GM12875 (cell line): ENCODE results near the gene PANK4.

Experiments used
- H3K4me3 ChIP-seq: one replicate; pipeline ENCODE4 v1.5.1; 2011; ENCODE audit warnings: low read depth, low read length, control low read depth
- CTCF ChIP-seq: IDR thresholded peaks from 2 replicates; pipeline ENCODE4 v1.5.1; 2011; ENCODE audit warnings: low read depth, mild to moderate bottlenecking, control low read depth, inconsistent platforms, low read length, moderate library complexity, borderline replicate concordance; ENCODE audit not compliant: insufficient read depth

PANK4 gene

DNA sequence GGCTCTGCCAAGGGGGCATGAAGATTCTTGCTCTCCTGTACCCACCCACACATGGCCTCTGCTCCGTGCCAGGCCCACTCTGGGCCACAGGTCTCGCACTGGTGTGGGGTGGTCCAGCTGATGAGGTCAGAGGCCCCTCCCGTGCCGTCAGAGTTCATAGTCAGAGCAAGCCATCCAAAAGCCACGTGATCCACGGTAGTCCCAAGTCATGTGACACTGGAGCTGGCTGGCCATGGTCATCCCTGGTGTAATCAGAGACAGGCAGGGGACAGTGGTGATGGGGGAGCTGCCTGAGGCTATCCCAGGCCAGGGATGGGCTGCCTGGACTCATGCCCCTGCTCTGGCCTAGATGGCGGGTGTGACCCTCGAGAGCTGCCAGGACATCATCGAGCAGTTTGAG is 39.8 kb downstream of the PANK4 start:
- TF ChIP-seq CTCF, result no peak
- no peak overlapping the region for H3K4me3 ChIP-seq

GRCh38 chr1:2486041-2486440 is 40.4 kb downstream of the PANK4 start:
- TF ChIP-seq CTCF, result no peak
- no peak overlapping the region for H3K4me3 ChIP-seq

DNA sequence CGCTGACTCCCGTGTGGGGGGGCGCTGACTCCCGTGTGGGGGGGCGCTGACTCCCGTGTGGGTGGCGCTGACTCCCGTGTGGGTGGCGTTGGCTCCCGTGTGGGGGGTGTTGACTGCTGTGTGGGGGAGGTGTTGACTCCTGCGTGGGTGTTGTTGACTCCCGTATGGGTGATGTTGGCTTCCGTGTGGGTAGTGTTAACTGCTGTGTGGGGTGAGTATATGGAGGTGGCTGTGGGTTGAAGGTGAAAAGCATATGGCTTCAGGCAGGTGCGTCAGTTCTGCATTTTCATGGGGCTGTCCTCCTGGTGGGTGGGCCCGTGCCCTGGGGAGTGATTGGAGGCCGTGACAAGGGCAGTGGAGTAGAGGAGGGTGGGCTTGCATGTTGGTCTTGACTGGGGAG is 42.4 kb downstream of the PANK4 start:
- no peak overlapping the region for H3K4me3 ChIP-seq
- no peak for TF ChIP-seq CTCF

DNA sequence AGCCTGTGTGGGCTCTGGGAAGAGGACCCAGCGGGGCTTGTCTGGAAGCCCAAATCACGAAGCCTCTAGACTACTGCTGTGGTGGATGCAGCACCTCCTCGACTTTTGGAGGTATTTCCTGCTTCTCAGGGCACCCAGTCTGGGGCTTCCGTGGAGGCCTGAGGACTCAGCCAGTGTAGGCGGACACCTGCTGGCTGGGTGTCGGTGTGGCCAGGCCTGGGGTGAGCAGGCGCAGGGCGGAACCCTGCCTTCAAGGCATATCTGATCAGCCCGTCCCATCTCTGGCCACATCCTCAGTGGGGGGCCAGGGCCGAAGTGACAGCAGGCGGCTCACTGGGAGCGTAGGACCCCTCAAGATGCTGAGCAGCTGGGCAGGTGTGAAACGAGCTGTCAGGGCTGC is 43.4 kb downstream of the PANK4 start:
- no peak overlapping the region for H3K4me3 ChIP-seq
- TF ChIP-seq CTCF, result no peak

- no peak overlapping the region for H3K4me3 ChIP-seq
- no peak for TF ChIP-seq CTCF
These were observed 43.8 kb downstream of the PANK4 start for GRCh38 chr1:2482588-2482987.

DNA sequence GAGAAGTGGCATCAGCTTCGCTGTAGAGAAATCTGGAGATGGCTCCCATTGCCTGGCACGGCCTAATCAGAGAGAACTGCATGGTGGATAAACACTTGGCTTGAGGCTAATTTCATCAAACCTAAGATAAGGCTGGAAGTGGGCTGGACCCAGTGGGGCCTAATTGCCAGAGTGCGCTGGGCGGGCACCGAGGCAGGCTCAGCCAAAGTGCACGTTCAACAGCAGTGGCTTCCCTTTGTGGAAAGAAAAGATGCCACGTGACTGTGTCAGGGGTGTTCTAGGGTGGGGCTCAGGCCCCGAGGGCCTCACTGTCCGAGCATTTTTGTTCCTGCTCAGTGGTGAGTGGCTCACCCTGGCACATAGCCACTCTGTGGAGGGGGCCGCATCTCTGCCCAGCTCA is 44.5 kb downstream of the PANK4 start:
- H3K4me3 ChIP-seq, result no peak overlapping the region
- TF ChIP-seq CTCF, result no peak

DNA sequence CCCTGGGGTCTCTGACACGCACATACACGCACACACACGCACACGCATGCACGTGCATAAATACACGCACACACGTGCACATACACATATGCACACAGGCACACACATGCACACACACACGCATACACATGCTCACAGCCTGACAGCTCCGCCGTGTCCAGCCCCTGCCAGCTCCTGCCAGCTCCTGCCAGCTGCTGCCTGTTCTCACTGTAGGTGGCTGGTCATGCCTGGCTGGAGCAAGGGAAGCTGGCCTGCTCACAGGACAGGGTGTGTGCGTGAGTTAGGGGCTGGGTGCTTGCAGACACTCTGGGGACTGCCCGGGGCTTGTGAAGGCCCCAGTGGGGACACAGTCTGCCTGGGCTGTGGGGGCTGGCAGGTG is 45.4 kb downstream of the PANK4 start:
- H3K4me3 ChIP-seq, result no peak overlapping the region
- TF ChIP-seq CTCF, result no peak
